OCI-LY7 (cell line): Measurements from ENCODE around the gene CST7. TPM values are rescaled to one million over a fixed set of nuclear protein-coding genes. Genes with fewer than 3 reads are reported as not detected.

Experiments used
- BruUV-seq: library from RNA; stranded (reverse); fragments of 400-500 nt; replicated peaks from 2 replicates; lab custom pipeline; 2021; lab: Mats Ljungman, UMichigan
- CTCF ChIA-PET: fragments of 300-600 bp; sonication (Branson Sonifier 250); formaldehyde crosslinking; loops from one replicate; lab custom pipeline; 2022; ENCODE audit warnings: antibody characterized with exemption; ENCODE audit not compliant: unreplicated experiment; lab: Charles Lee
- POLR2A ChIA-PET: fragments of 300-600 bp; sonication (Branson Sonifier 250); formaldehyde crosslinking; loops from one replicate; lab custom pipeline; 2022; ENCODE audit warnings: antibody characterized with exemption; lab: Charles Lee
- DNase-seq: peaks from one replicate; pipeline ENCODE4 v3.0.0-alpha.2; 2015; ENCODE audit warnings: low spot score
- H2AFZ ChIP-seq: fragments of 200-600 bp; sonication (generic), shearing (Covaris generic); 2 replicates; pipeline ENCODE4 v1.6.1; 2014; ENCODE audit warnings: mild to moderate bottlenecking, antibody characterized with exemption, low read length, moderate library complexity
- H3K27ac ChIP-seq: fragments of 200-600 bp; sonication (generic); 2 replicates; pipeline ENCODE4 v1.5.1; 2014; ENCODE audit warnings: mixed run types, low read depth, mild to moderate bottlenecking, moderate library complexity, low read length, inconsistent platforms; ENCODE audit not compliant: poor library complexity, severe bottlenecking
- H3K36me3 ChIP-seq: fragments of 200-600 bp; sonication (generic); 2 replicates; pipeline ENCODE4 v1.6.1; 2014; ENCODE audit warnings: mild to moderate bottlenecking, antibody characterized with exemption, low read length, moderate library complexity, mixed read lengths; ENCODE audit not compliant: insufficient read depth
- H3K4me1 ChIP-seq: fragments of 200-600 bp; sonication (generic); 2 replicates; pipeline ENCODE4 v1.5.1; 2014; ENCODE audit warnings: mild to moderate bottlenecking, low read length; ENCODE audit not compliant: insufficient read depth, poor library complexity, severe bottlenecking
- H3K4me2 ChIP-seq: fragments of 200-600 bp; sonication (generic); 2 replicates; pipeline ENCODE4 v1.6.1; 2014; ENCODE audit warnings: mild to moderate bottlenecking, low read length
- H3K4me3 ChIP-seq: fragments of 200-600 bp; sonication (generic); 2 replicates; pipeline ENCODE4 v1.5.1; 2014; ENCODE audit warnings: mild to moderate bottlenecking, low read depth, low read length; ENCODE audit not compliant: poor library complexity, severe bottlenecking
- H3K79me2 ChIP-seq: fragments of 200-600 bp; sonication (generic); 2 replicates; pipeline ENCODE4 v1.6.1; 2016; ENCODE audit warnings: low read depth, mild to moderate bottlenecking, low read length, moderate library complexity, mixed read lengths; ENCODE audit not compliant: insufficient read depth
- H3K9me2 ChIP-seq: fragments of 200-600 bp; sonication (generic); 2 replicates; pipeline ENCODE4 v1.6.1; 2016; ENCODE audit warnings: mild to moderate bottlenecking, low read length, mixed read lengths; ENCODE audit not compliant: insufficient read depth
- H3K9me3 ChIP-seq: fragments of 200-600 bp; sonication (generic); 2 replicates; pipeline ENCODE4 v1.6.1; 2014; ENCODE audit warnings: mild to moderate bottlenecking, mixed run types, low read length, mixed read lengths
- H4K20me1 ChIP-seq: fragments of 200-600 bp; sonication (generic); 2 replicates; pipeline ENCODE4 v1.6.1; 2014; ENCODE audit warnings: mild to moderate bottlenecking, antibody characterized with exemption, low read length, moderate library complexity, mixed read lengths; ENCODE audit not compliant: insufficient read depth
- EZH2phosphoT487 ChIP-seq: fragments of 200-600 bp; sonication (generic); IDR thresholded peaks from 2 replicates; pipeline ENCODE4 v1.6.1; 2018; ENCODE audit warnings: low read depth, borderline replicate concordance, mild to moderate bottlenecking, mixed run types, antibody characterized with exemption, low read length, moderate library complexity, mixed read lengths
- intact Hi-C: fragments of 100-400 bp; cut with micrococcal nuclease; formaldehyde crosslinking; loops from one replicate; pipeline ENCODE4 v1.10.0; 2022; ENCODE audit not compliant: unreplicated experiment
- total RNA-seq, 2 experiments: library from RNA; depleted of rRNA in 1 of 2; stranded (reverse); fragments of >200 nt in 1 of 2; shearing (Covaris generic) in 1 of 2; gene quantifications; 2 replicates each; pipeline ENCODE4 v1.2.3, GENCODE V29; 2014 to 2022
- TF ChIP-seq, protein P1 (sequence below): fragments of 200-600 bp; sonication (generic); conservative IDR thresholded peaks from 2 replicates; pipeline ENCODE4 v1.5.1; 2014; ENCODE audit warnings: mild to moderate bottlenecking, antibody characterized with exemption, low read length, moderate library complexity, mixed read lengths

CST7 gene
- total RNA-seq, 2 experiments from 2014 or later: not detected

DNA sequence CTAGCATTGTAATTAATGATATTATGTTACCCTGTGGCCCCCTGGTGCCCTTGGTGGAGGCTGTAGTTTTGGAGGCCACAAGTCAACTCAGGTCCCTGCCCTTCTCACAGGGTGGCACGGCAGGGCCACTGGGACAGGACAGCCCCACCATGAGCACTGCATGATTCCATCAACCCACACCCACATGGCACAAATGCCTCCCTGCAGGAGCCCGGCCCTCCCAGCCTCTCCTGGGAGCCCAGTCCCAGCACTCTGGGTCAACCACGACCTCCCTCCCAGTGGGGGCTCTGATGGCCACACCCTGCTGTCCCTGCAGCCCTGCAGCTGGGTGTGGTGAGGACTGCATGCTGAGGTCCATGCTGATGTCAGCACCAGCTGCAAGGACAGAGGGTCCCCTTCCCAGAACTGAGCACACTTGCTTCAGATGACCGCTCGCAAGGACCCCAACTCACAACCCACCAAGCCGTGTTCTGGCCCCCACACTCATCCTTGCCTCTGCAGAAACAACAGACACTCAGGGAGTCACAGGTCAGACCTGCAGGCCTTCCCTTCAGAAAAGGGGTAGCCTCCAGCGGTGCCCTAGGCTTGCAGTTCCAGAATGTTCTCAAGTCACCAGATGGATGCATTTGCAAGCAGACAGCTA, 15.7 kb upstream of the CST7 start:
- no peak for TF ChIP-seq EZH2phosphoT487
- TF ChIP-seq, protein P1, sequence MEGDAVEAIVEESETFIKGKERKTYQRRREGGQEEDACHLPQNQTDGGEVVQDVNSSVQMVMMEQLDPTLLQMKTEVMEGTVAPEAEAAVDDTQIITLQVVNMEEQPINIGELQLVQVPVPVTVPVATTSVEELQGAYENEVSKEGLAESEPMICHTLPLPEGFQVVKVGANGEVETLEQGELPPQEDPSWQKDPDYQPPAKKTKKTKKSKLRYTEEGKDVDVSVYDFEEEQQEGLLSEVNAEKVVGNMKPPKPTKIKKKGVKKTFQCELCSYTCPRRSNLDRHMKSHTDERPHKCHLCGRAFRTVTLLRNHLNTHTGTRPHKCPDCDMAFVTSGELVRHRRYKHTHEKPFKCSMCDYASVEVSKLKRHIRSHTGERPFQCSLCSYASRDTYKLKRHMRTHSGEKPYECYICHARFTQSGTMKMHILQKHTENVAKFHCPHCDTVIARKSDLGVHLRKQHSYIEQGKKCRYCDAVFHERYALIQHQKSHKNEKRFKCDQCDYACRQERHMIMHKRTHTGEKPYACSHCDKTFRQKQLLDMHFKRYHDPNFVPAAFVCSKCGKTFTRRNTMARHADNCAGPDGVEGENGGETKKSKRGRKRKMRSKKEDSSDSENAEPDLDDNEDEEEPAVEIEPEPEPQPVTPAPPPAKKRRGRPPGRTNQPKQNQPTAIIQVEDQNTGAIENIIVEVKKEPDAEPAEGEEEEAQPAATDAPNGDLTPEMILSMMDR: no peak
- Histone ChIP-seq H3K79me2 (no peaks in the 10 kb centered on the region), H3K9me2 (no peaks in the 10 kb centered on the region), H3K27ac (no peak overlapping the region), H3K4me1 (no peaks in the 10 kb centered on the region), H3K36me3 (no peaks in the 10 kb centered on the region), H2AFZ (no peak overlapping the region), H3K9me3 (no peaks in the 10 kb centered on the region), H3K4me2 (no peak overlapping the region), H3K4me3 (no peak overlapping the region), H4K20me1 (no peaks in the 10 kb centered on the region)
- CTCF ChIA-PET: no interaction called here
- intact Hi-C loops: no loop called here
- POLR2A ChIA-PET: no interaction called here
- no TSS peak for BruUV-seq
- no peak for DNase-seq

DNA sequence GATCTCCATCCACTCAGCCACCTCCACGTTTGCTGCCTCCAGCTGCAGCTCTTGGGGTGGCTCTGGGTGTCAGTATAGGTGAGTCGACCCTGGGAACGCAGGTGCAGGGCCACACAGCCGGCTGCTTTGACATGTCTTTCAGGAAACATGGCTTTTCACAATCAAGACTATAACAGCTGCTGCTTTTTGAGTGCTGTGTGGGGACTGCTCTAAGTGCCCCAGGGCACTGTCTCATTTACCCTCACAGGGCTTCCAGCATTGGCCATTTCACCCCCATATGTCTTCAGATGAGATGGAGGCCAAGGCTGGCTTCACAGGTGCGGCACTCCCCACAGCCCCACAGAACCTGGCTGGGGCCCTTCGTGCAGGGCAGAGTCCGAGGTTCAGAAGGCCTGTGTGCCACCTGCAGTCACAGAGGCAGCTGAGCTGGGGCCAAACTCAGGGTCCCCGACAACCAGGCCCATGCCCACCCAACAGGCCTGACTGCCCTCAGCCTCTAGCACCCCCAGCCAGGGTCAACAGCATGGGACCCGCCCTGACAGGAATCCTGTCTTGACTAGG, 14.9 kb upstream of the CST7 start:
- Histone ChIP-seq H3K9me2 (no peaks in the 10 kb centered on the region), H3K36me3 (no peaks in the 10 kb centered on the region), H3K4me1 (no peaks in the 10 kb centered on the region), H2AFZ (no peak overlapping the region), H4K20me1 (no peaks in the 10 kb centered on the region), H3K79me2 (no peaks in the 10 kb centered on the region), H3K4me2 (no peak overlapping the region), H3K27ac (no peak overlapping the region), H3K9me3 (no peaks in the 10 kb centered on the region), H3K4me3 (no peak overlapping the region)
- no TSS peak for BruUV-seq
- DNase-seq: no peak
- POLR2A ChIA-PET: no interaction called here
- CTCF ChIA-PET: no interaction called here
- intact Hi-C loops: no loop called here
- TF ChIP-seq EZH2phosphoT487: no peak
- TF ChIP-seq, protein P1: no peak

DNA sequence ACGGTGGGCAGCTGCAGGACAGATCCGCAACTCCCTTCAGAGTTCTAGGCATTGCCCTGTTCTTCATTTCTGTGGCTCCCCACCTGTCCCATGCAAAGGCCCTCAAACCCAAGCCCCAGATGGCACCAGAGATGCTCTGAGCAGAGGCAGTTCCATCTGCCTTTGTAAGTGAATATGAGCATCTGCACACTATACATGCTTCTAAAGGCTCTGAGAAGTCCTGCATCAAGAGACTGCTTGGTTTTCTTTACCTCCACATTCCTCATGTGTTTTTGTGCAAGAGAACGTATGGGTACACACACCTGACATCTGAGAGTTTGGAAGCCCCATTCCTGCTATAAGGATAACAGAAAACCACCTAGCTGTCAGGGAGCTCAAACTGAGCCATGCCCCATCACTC, 14.4 kb upstream of the CST7 start:
- intact Hi-C loops: no loop called here

More for the DNA sequence above, 14.4 kb upstream of the CST7 start:
- CTCF ChIA-PET: no interaction called here
- Histone ChIP-seq H2AFZ (no peak overlapping the region), H4K20me1 (no peaks in the 10 kb centered on the region), H3K9me2 (no peaks in the 10 kb centered on the region), H3K27ac (no peak overlapping the region), H3K4me3 (no peak overlapping the region), H3K9me3 (no peaks in the 10 kb centered on the region), H3K36me3 (no peaks in the 10 kb centered on the region), H3K4me2 (no peak overlapping the region), H3K4me1 (no peaks in the 10 kb centered on the region), H3K79me2 (no peaks in the 10 kb centered on the region)
- POLR2A ChIA-PET: no interaction called here
- BruUV-seq: no TSS peak
- TF ChIP-seq EZH2phosphoT487: no peak
- TF ChIP-seq, protein P1: no peak
- DNase-seq: no peak
